ENCODE data around the gene CFAP100. TPM values are rescaled to one million over a fixed set of nuclear protein-coding genes. Genes with fewer than 3 reads are reported as not detected.

The CFAP100 gene
- total and polyA plus RNA-seq, 2 of the 4 experiments (the other 2 are of a cell fraction), result not detected

GRCh38 chr3:126392246-126392645 lies 2.5 kb upstream of the CFAP100 start:
- H2BK5ac ChIP-seq (ENCODE audit: low read depth, low read length, poor library complexity, severe bottlenecking), result no peak overlapping the region
- ATAC-seq (ENCODE audit: low read depth) (no peak), DNase-seq (no peak)
- H2BK15ac ChIP-seq (ENCODE audit: low read depth, low read length), result no peak overlapping the region
- H3K36me3 ChIP-seq (ENCODE audit: control insufficient read depth, insufficient read depth, low read length), result no peaks in the 10 kb centered on the region
- dilution Hi-C loops (cut with HindIII; ENCODE audit: low sequenced_read_pairs, unreplicated experiment), result no loop called here
- no peaks in the 10 kb centered on the region for H3K9me3 ChIP-seq (ENCODE audit: control insufficient read depth, insufficient read depth, low read length)
- H2AK5ac ChIP-seq (ENCODE audit: low read depth, low read length), result no peak overlapping the region
- peaks cover 47% of the 10 kb centered on the region for H3K27me3 ChIP-seq (ENCODE audit: control insufficient read depth, insufficient read depth, low read length)
- no peak overlapping the region for H3K56ac ChIP-seq (ENCODE audit: extremely low read depth, insufficient read depth, low read length)
- no peak overlapping the region for H2AFZ ChIP-seq (replicated peaks; ENCODE audit: low read length, poor library complexity)
- no peak overlapping the region for H3K4me2 ChIP-seq (ENCODE audit: low read depth, low read length)
- H2BK20ac ChIP-seq (ENCODE audit: low read depth, low read length), result no peak overlapping the region
- CTCF ChIA-PET, result interaction anchor here (0.9 to 1.1 kb wide), 3 partner anchors 146 to 259 kb away, joined by 3 to 4 read pairs (median 4); no protein-coding TSS in a partner anchor
- H4K8ac ChIP-seq (ENCODE audit: low read depth in 2 of 2, low read length in 2 of 2), result no peak overlapping the region
- H3K23ac ChIP-seq (ENCODE audit: low read depth, low read length), result no peak overlapping the region
- no peak overlapping the region for H3K4ac ChIP-seq (ENCODE audit: low read depth, low read length)
- WGBS, 2 experiments (ENCODE audit: extremely low coverage in 2 of 2, insufficient read length in 1 of 2), result 86% methylated on average over 5 of the region's 12 CpGs; no CpG with 5 or more reads in 1 of the 2 experiments
- in situ Hi-C loops (cut with MboI; ENCODE audit: low sequenced_read_pairs), result loop anchor here (10.0 to 25.0 kb wide), 2 partner anchors 147 to 430 kb away; partner anchors contain the start of gene ROPN1B
- no TSS peak for BruUV-seq (replicated peaks)
- intact Hi-C loops (cut with micrococcal nuclease), result no loop called here
- H3K9me1 ChIP-seq (ENCODE audit: insufficient read depth, low read length), result no peaks in the 10 kb centered on the region
- H3K18ac ChIP-seq (ENCODE audit: low read depth, low read length), result no peak overlapping the region
- no peak overlapping the region for H2AK9ac ChIP-seq (replicated peaks; ENCODE audit: low read depth, low read length, poor library complexity)
- H4K5ac ChIP-seq (ENCODE audit: low read depth, low read length), result no peak overlapping the region
- H3K4me1 ChIP-seq (ENCODE audit: control insufficient read depth, insufficient read depth, low read length), result no peaks in the 10 kb centered on the region
- no peak overlapping the region for H2BK120ac ChIP-seq (ENCODE audit: low read depth, low read length)
- no peak overlapping the region for H3K14ac ChIP-seq (replicated peaks; ENCODE audit: low read depth, low read length)
- H3K4me3 ChIP-seq (ENCODE audit: insufficient read depth, low read depth, low read length), result no peak overlapping the region
- no peak overlapping the region for H4K91ac ChIP-seq (ENCODE audit: insufficient read depth, low read depth, low read length)
- POLR2A ChIA-PET (ENCODE audit: unreplicated experiment), result no interaction called here
- H3K79me1 ChIP-seq (ENCODE audit: low read depth in 1 of 2, low read length in 2 of 2), result no peaks in the 10 kb centered on the region
- H3K9ac ChIP-seq (ENCODE audit: low read depth, low read length), result no peak overlapping the region
- TF ChIP-seq CHD1 (IDR thresholded peaks at IDR 0.05; ENCODE audit: low read depth, low read length) (no peak), MXI1 (IDR thresholded peaks at IDR 0.05; ENCODE audit: borderline replicate concordance, low read depth, low read length) (no peak), USF2 (IDR thresholded peaks at IDR 0.05; ENCODE audit: low read depth, low read length) (no peak), MAZ (IDR thresholded peaks at IDR 0.05; ENCODE audit: borderline replicate concordance, low read depth, low read length) (no peak), FOS (IDR thresholded peaks at IDR 0.05; ENCODE audit: low read depth, low read length) (no peak), POLR2A (IDR thresholded peaks at IDR 0.05; ENCODE audit: low read depth, low read length) (no peak), CEBPB (IDR thresholded peaks at IDR 0.05; ENCODE audit: low read depth, low read length) (no peak), ELK1 (IDR thresholded peaks at IDR 0.05; ENCODE audit: borderline replicate concordance, low read depth, low read length) (no peak), RCOR1 (IDR thresholded peaks at IDR 0.05; ENCODE audit: insufficient replicate concordance, low read length) (no peak), NFE2L2 (IDR thresholded peaks at IDR 0.05; ENCODE audit: low read depth, low read length) (no peak), CTCF (conservative IDR thresholded peaks at IDR 0.05; ENCODE audit: low read depth, low read length) (no peak), MAFK (IDR thresholded peaks at IDR 0.05; ENCODE audit: low read depth, low read length) (no peak), RFX5 (IDR thresholded peaks at IDR 0.05; ENCODE audit: low read depth, low read length) (no peak), BHLHE40 (IDR thresholded peaks at IDR 0.05; ENCODE audit: low read depth, low read length) (no peak)
- H3K27ac ChIP-seq (ENCODE audit: insufficient read depth, low read length), result no peak overlapping the region
- H4K20me1 ChIP-seq (ENCODE audit: insufficient read depth, low read length), result no peaks in the 10 kb centered on the region
